Neural cell (in vitro differentiated cells): Measurements from ENCODE around the gene DNAJC10. TPM values are rescaled to one million over a fixed set of nuclear protein-coding genes. Genes with fewer than 3 reads are reported as not detected.
A peak's percentile ranks its signal among the peaks of the same experiment; 100 is the strongest.

ENCODE experiments used
- H2AFZ ChIP-seq: fragments of 200-600, 300-800 bp; sonication (generic), shearing (Covaris generic); 2 replicates; pipeline ENCODE4 v1.6.0; 2014; ENCODE audit warnings: low read depth, mild to moderate bottlenecking, antibody characterized with exemption, low read length, moderate library complexity
- H3F3A ChIP-seq: fragments of 200-600 bp; shearing (Covaris generic); 2 replicates; pipeline ENCODE4 v1.6.1; 2016; ENCODE audit warnings: mild to moderate bottlenecking, moderate library complexity, mixed read lengths, antibody characterized with exemption, low read length; ENCODE audit not compliant: insufficient read depth, poor library complexity, severe bottlenecking
- H3K27ac ChIP-seq: fragments of 200-600, 300-800 bp; sonication (generic), shearing (Covaris generic); 2 replicates; pipeline ENCODE4 v1.5.1; 2014; ENCODE audit warnings: mild to moderate bottlenecking, low read length, moderate library complexity
- H3K27me3 ChIP-seq: fragments of 300-800, 200-600 bp; sonication (generic), shearing (Covaris generic); 2 replicates; pipeline ENCODE4 v1.6.0; 2014; ENCODE audit warnings: mild to moderate bottlenecking, low read depth, low read length, moderate library complexity; ENCODE audit not compliant: insufficient read depth
- H3K36me3 ChIP-seq: fragments of 300-800, 200-600 bp; sonication (generic), shearing (Covaris generic); 2 replicates; pipeline ENCODE4 v1.5.1; 2014; ENCODE audit warnings: mild to moderate bottlenecking, antibody characterized with exemption, low read length, moderate library complexity; ENCODE audit not compliant: insufficient read depth
- H3K4me2 ChIP-seq: fragments of 300-800, 200-600 bp; sonication (generic), shearing (Covaris generic); 2 replicates; pipeline ENCODE4 v1.6.0; 2014; ENCODE audit warnings: mild to moderate bottlenecking, low read length
- H3K4me3 ChIP-seq: fragments of 300-800, 200-600 bp; sonication (generic), shearing (Covaris generic); 2 replicates; pipeline ENCODE4 v1.5.1; 2014; ENCODE audit warnings: mild to moderate bottlenecking, low read length, moderate library complexity
- H3K79me2 ChIP-seq: fragments of 200-600 bp; shearing (Covaris generic); replicated peaks from 2 replicates; pipeline ENCODE4 v1.6.0; 2014; ENCODE audit warnings: mild to moderate bottlenecking, low read length, moderate library complexity; ENCODE audit not compliant: insufficient read depth
- H3K9ac ChIP-seq: fragments of 300-800, 200-600 bp; sonication (generic), shearing (Covaris generic); 2 replicates; pipeline ENCODE4 v1.6.1; 2016; ENCODE audit warnings: mild to moderate bottlenecking, low read length, mixed read lengths
- H3K9me2 ChIP-seq: fragments of 200-600 bp; shearing (Covaris generic); 2 replicates; pipeline ENCODE4 v1.6.1; 2016; ENCODE audit warnings: mild to moderate bottlenecking, low read length, mixed read lengths; ENCODE audit not compliant: insufficient read depth
- H3K9me3 ChIP-seq: fragments of 200-600, 300-800 bp; sonication (generic), shearing (Covaris generic); 2 replicates; pipeline ENCODE4 v1.6.1; 2016; ENCODE audit warnings: mild to moderate bottlenecking, mixed run types, low read length, moderate library complexity, mixed read lengths
- H4K20me1 ChIP-seq: fragments of 200-600 bp; shearing (Covaris generic); 2 replicates; pipeline ENCODE4 v1.6.1; 2016; ENCODE audit warnings: mild to moderate bottlenecking, mixed run types; ENCODE audit not compliant: insufficient read depth
- CTCF ChIP-seq: fragments of 450-650 bp; IDR thresholded peaks from 2 replicates; pipeline ENCODE4 v1.5.1; 2014; ENCODE audit warnings: antibody characterized with exemption, mild to moderate bottlenecking, moderate library complexity; ENCODE audit not compliant: poor library complexity, severe bottlenecking
- EP300 ChIP-seq: fragments of 450-650 bp; conservative IDR thresholded peaks from 2 replicates; pipeline ENCODE4 v1.6.1; 2014; ENCODE audit warnings: antibody characterized with exemption, mild to moderate bottlenecking, moderate library complexity; ENCODE audit not compliant: poor library complexity, severe bottlenecking
- EZH2 ChIP-seq: fragments of 200-600, 300-800 bp; shearing (Covaris generic), sonication (generic); IDR thresholded peaks from 2 replicates; pipeline ENCODE4 v1.6.1; 2014; ENCODE audit warnings: antibody characterized with exemption, low read length, borderline replicate concordance, mild to moderate bottlenecking; ENCODE audit not compliant: insufficient read depth, poor library complexity, severe bottlenecking
- MXI1 ChIP-seq: fragments of 450-650 bp; conservative IDR thresholded peaks from 2 replicates; pipeline ENCODE4 v1.6.1; 2014; ENCODE audit warnings: antibody characterized with exemption, mild to moderate bottlenecking; ENCODE audit not compliant: poor library complexity, severe bottlenecking
- POLR2AphosphoS5 ChIP-seq: IDR thresholded peaks from 2 replicates; pipeline ENCODE4 v1.6.1; 2012
- RAD21 ChIP-seq: fragments of 450-650 bp; conservative IDR thresholded peaks from 2 replicates; pipeline ENCODE4 v1.6.1; 2014; ENCODE audit warnings: antibody characterized with exemption, mild to moderate bottlenecking, moderate library complexity
- SMC3 ChIP-seq: fragments of 450-650 bp; conservative IDR thresholded peaks from 2 replicates; pipeline ENCODE4 v1.6.1; 2014; ENCODE audit warnings: antibody characterized with exemption, mild to moderate bottlenecking, moderate library complexity; ENCODE audit not compliant: poor library complexity
- TAF1 ChIP-seq: IDR thresholded peaks from 2 replicates; pipeline ENCODE4 v1.6.1; 2012; ENCODE audit warnings: low read depth
- polyA plus RNA-seq: library from polyadenylated mRNA; depleted of rRNA; stranded (reverse); fragments of >200 nt; gene quantifications from 2 replicates; pipeline ENCODE4 v1.2.3, GENCODE V29; 2014
- TF ChIP-seq, protein P1 (sequence below): IDR thresholded peaks from 2 replicates; pipeline ENCODE4 v1.6.1; 2012; ENCODE audit warnings: borderline replicate concordance

Gene DNAJC10
- polyA plus RNA-seq, 1 donor from 2014 or later = 92.5 TPM

DNA sequence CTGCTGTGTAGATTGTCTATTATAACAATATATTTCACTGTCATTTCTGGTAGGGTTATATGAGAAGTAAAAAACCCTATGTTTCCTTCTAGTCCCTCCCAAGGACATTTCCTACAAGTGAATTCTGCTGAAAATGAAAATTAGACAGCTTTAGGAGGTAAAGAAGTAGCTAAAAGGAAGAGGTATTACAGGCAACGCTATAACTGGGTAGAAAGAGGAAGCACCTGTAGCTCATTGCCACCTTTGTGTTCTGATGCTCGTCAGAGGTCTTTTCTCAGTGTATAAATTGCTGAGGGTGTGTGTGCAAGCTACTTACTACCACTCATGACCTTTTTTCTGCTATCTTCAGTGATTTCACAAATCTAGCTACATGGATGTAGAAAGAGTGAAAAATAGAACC is 1.4 kb downstream of the DNAJC10 start:
- Histone ChIP-seq H3K9ac (no peak overlapping the region), H3K4me3 (peak overlapping the region; percentile 88)

GRCh38 chr2:182717816-182718215 is 1.8 kb downstream of the DNAJC10 start:
- H3K4me2 ChIP-seq = no peak overlapping the region
- no peaks in the 10 kb centered on the region for H3K27me3 ChIP-seq
- no peak overlapping the region for H2AFZ ChIP-seq
- no peaks in the 10 kb centered on the region for H3K9me3 ChIP-seq
- no peaks in the 10 kb centered on the region for H3K9me2 ChIP-seq
- H3K36me3 ChIP-seq = no peaks in the 10 kb centered on the region
- no peaks in the 10 kb centered on the region for H3F3A ChIP-seq
- peak overlapping the region; percentile 88 for H3K4me3 ChIP-seq
- no peak overlapping the region for H3K9ac ChIP-seq
- TF ChIP-seq TAF1 = no peak
- TF ChIP-seq EZH2 = no peak
- TF ChIP-seq SMC3 = no peak
- TF ChIP-seq MXI1 = no peak
- TF ChIP-seq, protein P1, sequence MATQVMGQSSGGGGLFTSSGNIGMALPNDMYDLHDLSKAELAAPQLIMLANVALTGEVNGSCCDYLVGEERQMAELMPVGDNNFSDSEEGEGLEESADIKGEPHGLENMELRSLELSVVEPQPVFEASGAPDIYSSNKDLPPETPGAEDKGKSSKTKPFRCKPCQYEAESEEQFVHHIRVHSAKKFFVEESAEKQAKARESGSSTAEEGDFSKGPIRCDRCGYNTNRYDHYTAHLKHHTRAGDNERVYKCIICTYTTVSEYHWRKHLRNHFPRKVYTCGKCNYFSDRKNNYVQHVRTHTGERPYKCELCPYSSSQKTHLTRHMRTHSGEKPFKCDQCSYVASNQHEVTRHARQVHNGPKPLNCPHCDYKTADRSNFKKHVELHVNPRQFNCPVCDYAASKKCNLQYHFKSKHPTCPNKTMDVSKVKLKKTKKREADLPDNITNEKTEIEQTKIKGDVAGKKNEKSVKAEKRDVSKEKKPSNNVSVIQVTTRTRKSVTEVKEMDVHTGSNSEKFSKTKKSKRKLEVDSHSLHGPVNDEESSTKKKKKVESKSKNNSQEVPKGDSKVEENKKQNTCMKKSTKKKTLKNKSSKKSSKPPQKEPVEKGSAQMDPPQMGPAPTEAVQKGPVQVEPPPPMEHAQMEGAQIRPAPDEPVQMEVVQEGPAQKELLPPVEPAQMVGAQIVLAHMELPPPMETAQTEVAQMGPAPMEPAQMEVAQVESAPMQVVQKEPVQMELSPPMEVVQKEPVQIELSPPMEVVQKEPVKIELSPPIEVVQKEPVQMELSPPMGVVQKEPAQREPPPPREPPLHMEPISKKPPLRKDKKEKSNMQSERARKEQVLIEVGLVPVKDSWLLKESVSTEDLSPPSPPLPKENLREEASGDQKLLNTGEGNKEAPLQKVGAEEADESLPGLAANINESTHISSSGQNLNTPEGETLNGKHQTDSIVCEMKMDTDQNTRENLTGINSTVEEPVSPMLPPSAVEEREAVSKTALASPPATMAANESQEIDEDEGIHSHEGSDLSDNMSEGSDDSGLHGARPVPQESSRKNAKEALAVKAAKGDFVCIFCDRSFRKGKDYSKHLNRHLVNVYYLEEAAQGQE = no peak
- no peak for TF ChIP-seq POLR2AphosphoS5
- TF ChIP-seq RAD21 = no peak
- TF ChIP-seq CTCF = no peak
- TF ChIP-seq EP300 = no peak
- H4K20me1 ChIP-seq = no peaks in the 10 kb centered on the region
- no peaks in the 10 kb centered on the region for H3K79me2 ChIP-seq
- H3K27ac ChIP-seq = no peak overlapping the region

More for the DNA sequence above, 1.4 kb downstream of the DNAJC10 start:
- no peak overlapping the region for H2AFZ ChIP-seq
- H3K79me2 ChIP-seq = no peaks in the 10 kb centered on the region
- no peaks in the 10 kb centered on the region for H3K9me2 ChIP-seq
- no peaks in the 10 kb centered on the region for H3K27me3 ChIP-seq
- H3K4me2 ChIP-seq = peak overlapping the region; percentile 88
- H3F3A ChIP-seq = no peaks in the 10 kb centered on the region
- no peaks in the 10 kb centered on the region for H3K9me3 ChIP-seq
- H4K20me1 ChIP-seq = no peaks in the 10 kb centered on the region
- H3K27ac ChIP-seq = no peak overlapping the region
- TF ChIP-seq EP300 (no peak), POLR2AphosphoS5 (no peak), SMC3 (no peak), TAF1 (no peak), CTCF (no peak), RAD21 (no peak), MXI1 (no peak), EZH2 (no peak)
- TF ChIP-seq, protein P1 = no peak
- no peaks in the 10 kb centered on the region for H3K36me3 ChIP-seq
